Chondrocyte (in vitro differentiated cells): ENCODE results near the gene EPB41L4A. TPM values are rescaled to one million over a fixed set of nuclear protein-coding genes. Genes with fewer than 3 reads are reported as not detected.
"Not testable (repeated sequence)": the region's sequence is repeated elsewhere in the genome, so short reads cannot be mapped to it uniquely, and the experiment has no call there.

Experiments used
- DNase-seq: peaks from one replicate; pipeline ENCODE4 v3.0.0; 2021; ENCODE audit warnings: mixed read lengths, low spot score
- H3K27ac Mint-ChIP-seq: one replicate; pipeline ENCODE4 v1.8.0; 2021; ENCODE audit warnings: mild to moderate bottlenecking, moderate library complexity, mixed read lengths; ENCODE audit not compliant: unreplicated experiment
- H3K27me3 Mint-ChIP-seq: 2 replicates; pipeline ENCODE4 v1.8.0; 2021; ENCODE audit warnings: low read depth, mixed read lengths
- H3K36me3 Mint-ChIP-seq: 2 replicates; pipeline ENCODE4 v1.8.0; 2021; ENCODE audit warnings: low read depth, mixed read lengths
- H3K4me1 Mint-ChIP-seq: 2 replicates; pipeline ENCODE4 v1.8.0; 2021; ENCODE audit warnings: low read depth, mild to moderate bottlenecking, mixed read lengths
- H3K4me3 Mint-ChIP-seq: one replicate; pipeline ENCODE4 v1.8.0; 2021; ENCODE audit warnings: mild to moderate bottlenecking, moderate library complexity, mixed read lengths; ENCODE audit not compliant: unreplicated experiment
- H3K9me3 Mint-ChIP-seq: 2 replicates; pipeline ENCODE4 v1.8.0; 2021; ENCODE audit warnings: low read depth, mixed read lengths
- CTCF ChIP-seq: fragments of 200-600 bp; sonication (generic); IDR thresholded peaks from 2 replicates; pipeline ENCODE4 v1.5.0; 2021; ENCODE audit warnings: antibody characterized with exemption, mild to moderate bottlenecking, moderate library complexity
- long read RNA-seq: library from polyadenylated mRNA; stranded (forward); transcript quantifications from one replicate; pipeline ENCODE4 v2.0.0, GENCODE V29; 2021
- total RNA-seq: library from RNA; stranded (reverse); gene quantifications from 3 replicates; pipeline ENCODE4 v1.2.1, GENCODE V29; 2021

The EPB41L4A gene
- total RNA-seq: 2.5 to 3.9 TPM (median 3.5 TPM) in 3 replicates
- long read RNA-seq, partial matches to known transcripts: 0 of 1 reads
- long read RNA-seq, other reads (novel, unspliced or antisense): 1 of 1 reads

GRCh38 chr5:112419164-112419985, at the start of gene EPB41L4A:
TSS of gene EPB41L4A (minus strand) at chr5:112419277. CDS start at chr5:112419039, 238 bp downstream.
- peaks cover 24% of the 10 kb centered on the region for H3K27me3 Mint-ChIP-seq
- peak within 1 kb of the TSS; percentile 74 for H3K4me3 Mint-ChIP-seq
- DNase-seq: no peak
- no peaks in the 10 kb centered on the region for H3K9me3 Mint-ChIP-seq
- H3K4me1 Mint-ChIP-seq: peaks cover 12% of the 10 kb centered on the region
- H3K27ac Mint-ChIP-seq: no peak within 1 kb of the TSS
- H3K36me3 Mint-ChIP-seq: no peaks in the 10 kb centered on the region
- TF ChIP-seq CTCF: no peak

GRCh38 chr5:112467485-112467884, 48.4 kb upstream of the EPB41L4A start:
- Mint-ChIP-seq H3K36me3 (peaks cover 1% of the 10 kb centered on the region), H3K9me3 (peaks cover 12% of the 10 kb centered on the region), H3K27me3 (peaks cover 17% of the 10 kb centered on the region), H3K27ac (no peak overlapping the region), H3K4me1 (no peaks in the 10 kb centered on the region), H3K4me3 (no peak overlapping the region)
- DNase-seq: no peak
- TF ChIP-seq CTCF: no peak

GRCh38 chr5:112466261-112466660, 47.2 kb upstream of the EPB41L4A start:
- peaks cover 12% of the 10 kb centered on the region for H3K9me3 Mint-ChIP-seq
- H3K36me3 Mint-ChIP-seq, H3K4me1 Mint-ChIP-seq, H3K27ac Mint-ChIP-seq, DNase-seq, H3K4me3 Mint-ChIP-seq: not testable (repeated sequence)
- peaks cover 17% of the 10 kb centered on the region for H3K27me3 Mint-ChIP-seq

- H3K4me3 Mint-ChIP-seq, H3K27me3 Mint-ChIP-seq, H3K9me3 Mint-ChIP-seq, H3K36me3 Mint-ChIP-seq, DNase-seq, H3K4me1 Mint-ChIP-seq, H3K27ac Mint-ChIP-seq: not testable (repeated sequence)
These were observed 28.2 kb upstream of the EPB41L4A start for GRCh38 chr5:112447187-112447760.

GRCh38 chr5:112445626-112446350, 26.7 kb upstream of the EPB41L4A start:
- H3K36me3 Mint-ChIP-seq: no peaks in the 10 kb centered on the region
- H3K4me1 Mint-ChIP-seq: no peaks in the 10 kb centered on the region
- H3K9me3 Mint-ChIP-seq: no peaks in the 10 kb centered on the region
- peaks cover 6% of the 10 kb centered on the region for H3K27me3 Mint-ChIP-seq
- no peak for TF ChIP-seq CTCF
- H3K4me3 Mint-ChIP-seq: no peak overlapping the region
- no peak overlapping the region for H3K27ac Mint-ChIP-seq
- no peak for DNase-seq

- not testable (repeated sequence) for H3K36me3 Mint-ChIP-seq, H3K27me3 Mint-ChIP-seq, H3K4me3 Mint-ChIP-seq, H3K27ac Mint-ChIP-seq, H3K4me1 Mint-ChIP-seq
- peaks cover 12% of the 10 kb centered on the region for H3K9me3 Mint-ChIP-seq
- DNase-seq: peak; percentile 71
These were observed 24.9 kb upstream of the EPB41L4A start for GRCh38 chr5:112443932-112444331.
